ENCODE results near the gene UGT1A7.

DNA sequence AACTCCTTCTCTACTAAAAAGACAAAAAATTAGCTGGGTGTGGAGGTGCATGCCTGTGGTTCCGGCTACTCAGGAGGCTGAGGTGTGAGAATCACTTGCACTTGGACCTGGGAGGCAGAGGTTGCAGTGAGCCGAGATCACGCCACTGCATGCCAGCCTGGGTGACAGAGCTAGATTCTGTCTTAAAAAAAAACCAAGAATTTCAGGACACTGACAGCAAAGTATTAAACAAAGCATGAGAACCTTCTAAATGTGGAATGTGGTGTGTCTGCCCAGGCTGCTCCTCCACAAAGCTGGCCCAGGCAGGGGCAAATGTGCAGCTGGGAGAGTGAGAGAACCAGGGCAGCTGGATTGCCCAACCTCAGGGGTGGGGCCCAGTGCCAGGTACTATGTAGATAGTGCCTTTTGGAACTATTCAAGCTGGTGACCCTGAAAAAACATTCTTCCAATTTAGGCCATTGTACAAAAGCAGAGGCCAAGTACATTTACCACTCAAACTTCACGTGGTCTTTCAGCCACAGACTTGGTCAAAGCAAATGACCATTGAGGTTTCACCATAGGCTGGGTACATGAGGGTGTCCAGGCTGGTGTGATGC is 24.3 kb downstream of the UGT1A7 start:
- TF ChIP-seq, protein P1, sequence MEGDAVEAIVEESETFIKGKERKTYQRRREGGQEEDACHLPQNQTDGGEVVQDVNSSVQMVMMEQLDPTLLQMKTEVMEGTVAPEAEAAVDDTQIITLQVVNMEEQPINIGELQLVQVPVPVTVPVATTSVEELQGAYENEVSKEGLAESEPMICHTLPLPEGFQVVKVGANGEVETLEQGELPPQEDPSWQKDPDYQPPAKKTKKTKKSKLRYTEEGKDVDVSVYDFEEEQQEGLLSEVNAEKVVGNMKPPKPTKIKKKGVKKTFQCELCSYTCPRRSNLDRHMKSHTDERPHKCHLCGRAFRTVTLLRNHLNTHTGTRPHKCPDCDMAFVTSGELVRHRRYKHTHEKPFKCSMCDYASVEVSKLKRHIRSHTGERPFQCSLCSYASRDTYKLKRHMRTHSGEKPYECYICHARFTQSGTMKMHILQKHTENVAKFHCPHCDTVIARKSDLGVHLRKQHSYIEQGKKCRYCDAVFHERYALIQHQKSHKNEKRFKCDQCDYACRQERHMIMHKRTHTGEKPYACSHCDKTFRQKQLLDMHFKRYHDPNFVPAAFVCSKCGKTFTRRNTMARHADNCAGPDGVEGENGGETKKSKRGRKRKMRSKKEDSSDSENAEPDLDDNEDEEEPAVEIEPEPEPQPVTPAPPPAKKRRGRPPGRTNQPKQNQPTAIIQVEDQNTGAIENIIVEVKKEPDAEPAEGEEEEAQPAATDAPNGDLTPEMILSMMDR (IDR thresholded peaks at IDR 0.05) = no peak
- TF ChIP-seq POLR2A (IDR thresholded peaks at IDR 0.05) (no peak), EP300 (IDR thresholded peaks at IDR 0.05; ENCODE audit: low read depth) (no peak)
